GM18499 (cell line): ENCODE measurements around the gene CENPT.

Experiments
- ATAC-seq: cut with Tn5 transposase; IDR thresholded peaks from one replicate; pipeline ENCODE4 v1.9.1; 2021; ENCODE audit warnings: moderate number of reproducible peaks; ENCODE audit not compliant: insufficient read depth, unreplicated experiment

The CENPT gene

DNA sequence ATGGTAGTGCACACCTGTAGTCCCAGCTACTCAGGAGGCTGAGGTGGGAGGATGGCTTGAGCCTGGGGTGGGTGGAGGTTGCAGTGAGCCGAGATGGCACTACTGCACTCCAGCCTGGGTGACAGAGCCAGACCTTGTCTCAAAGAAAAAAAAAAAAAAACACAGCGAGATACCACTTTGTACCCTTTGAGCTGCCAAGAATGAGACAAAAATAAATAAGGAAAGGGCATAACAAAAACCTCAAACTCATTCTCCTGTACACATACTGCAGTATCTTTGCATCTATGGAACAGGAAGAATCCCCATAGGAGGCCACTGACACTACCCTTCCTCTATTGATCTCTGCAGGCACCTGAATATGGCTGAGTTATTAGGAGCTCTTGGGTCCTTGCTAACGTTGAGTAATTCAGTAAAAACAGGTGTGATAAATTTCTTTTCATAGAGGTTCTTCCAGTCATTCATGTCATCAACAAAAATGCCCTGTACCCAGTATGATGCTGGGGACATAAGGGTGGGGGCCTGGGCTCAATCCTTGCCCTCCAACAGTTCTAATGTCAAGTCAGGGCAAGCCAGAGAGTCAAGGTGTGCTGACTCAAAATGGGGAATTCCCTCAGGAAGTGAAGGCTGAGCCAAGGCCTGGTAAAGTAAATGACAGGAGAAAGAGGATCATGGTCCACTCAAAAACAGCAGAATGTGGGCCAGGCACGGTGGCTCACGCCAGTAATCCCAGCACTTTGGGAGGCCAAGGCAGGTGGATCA is 68.1 kb downstream of the CENPT start:
- ATAC-seq = no peak
